ENCODE results near the gene CCNT2.
A peak's percentile ranks its signal among the peaks of the same experiment; 100 is the strongest.

The CCNT2 gene

DNA sequence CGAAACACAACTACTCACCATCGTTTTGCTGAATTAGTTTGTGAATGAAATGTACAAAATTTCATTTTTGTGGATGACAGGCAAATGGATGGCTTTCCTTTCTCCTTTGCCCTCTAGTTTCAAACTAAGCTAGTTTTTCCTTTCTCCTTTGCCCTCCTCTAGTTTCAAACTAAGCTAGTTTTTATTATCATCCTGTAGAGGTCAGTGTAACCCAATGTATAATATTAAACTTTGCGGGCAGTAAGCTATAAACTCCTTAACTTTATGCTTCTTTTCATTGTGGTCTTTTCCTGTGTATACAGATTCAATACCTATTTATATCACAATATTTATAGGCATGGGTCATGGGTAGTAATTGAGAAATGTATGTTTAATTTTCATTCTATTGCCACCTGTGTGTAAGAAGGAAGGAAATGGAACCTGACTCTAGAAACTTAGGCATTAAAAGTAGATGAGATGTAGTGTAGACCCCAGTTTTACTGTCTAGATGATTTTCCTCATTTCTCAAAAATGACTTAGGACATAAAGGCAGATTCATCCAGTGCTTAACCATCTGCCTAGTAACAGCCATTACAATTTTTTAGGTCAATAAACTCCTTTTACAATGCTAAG, 70.5 kb downstream of the CCNT2 start:
- peak; percentile 58 to 60 for DNase-seq (ENCODE audit: low read depth in 2 of 2)
- TF ChIP-seq, protein P1, sequence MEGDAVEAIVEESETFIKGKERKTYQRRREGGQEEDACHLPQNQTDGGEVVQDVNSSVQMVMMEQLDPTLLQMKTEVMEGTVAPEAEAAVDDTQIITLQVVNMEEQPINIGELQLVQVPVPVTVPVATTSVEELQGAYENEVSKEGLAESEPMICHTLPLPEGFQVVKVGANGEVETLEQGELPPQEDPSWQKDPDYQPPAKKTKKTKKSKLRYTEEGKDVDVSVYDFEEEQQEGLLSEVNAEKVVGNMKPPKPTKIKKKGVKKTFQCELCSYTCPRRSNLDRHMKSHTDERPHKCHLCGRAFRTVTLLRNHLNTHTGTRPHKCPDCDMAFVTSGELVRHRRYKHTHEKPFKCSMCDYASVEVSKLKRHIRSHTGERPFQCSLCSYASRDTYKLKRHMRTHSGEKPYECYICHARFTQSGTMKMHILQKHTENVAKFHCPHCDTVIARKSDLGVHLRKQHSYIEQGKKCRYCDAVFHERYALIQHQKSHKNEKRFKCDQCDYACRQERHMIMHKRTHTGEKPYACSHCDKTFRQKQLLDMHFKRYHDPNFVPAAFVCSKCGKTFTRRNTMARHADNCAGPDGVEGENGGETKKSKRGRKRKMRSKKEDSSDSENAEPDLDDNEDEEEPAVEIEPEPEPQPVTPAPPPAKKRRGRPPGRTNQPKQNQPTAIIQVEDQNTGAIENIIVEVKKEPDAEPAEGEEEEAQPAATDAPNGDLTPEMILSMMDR (IDR thresholded peaks at IDR 0.05; ENCODE audit: low read depth, low read length), result peak; percentile 30
- no peak overlapping the region for H3K4me3 ChIP-seq (replicated peaks in 1 of 2; ENCODE audit: low read depth in 2 of 2, low read length in 2 of 2)

DNA sequence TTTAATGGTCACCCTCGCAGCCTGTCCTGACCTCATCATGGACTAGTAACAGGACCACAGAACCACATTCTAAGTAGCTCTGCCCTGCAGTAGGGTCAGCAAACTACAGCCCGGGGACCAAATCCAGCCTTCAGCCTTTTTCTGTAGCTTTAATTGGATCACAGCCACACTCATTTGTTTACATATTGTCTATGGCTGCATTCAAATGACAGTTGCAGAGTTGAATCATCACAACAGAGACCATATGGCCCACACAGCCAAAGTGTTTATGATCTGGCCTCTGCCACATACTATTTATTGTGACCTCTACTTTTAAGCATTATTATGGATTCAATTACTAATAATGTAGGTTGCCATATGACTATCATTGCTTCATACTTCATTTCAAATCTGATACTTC, 80.9 kb downstream of the CCNT2 start:
- peak in 1 of 2 donors; percentile 5 for DNase-seq (ENCODE audit: low read depth in 2 of 2)
- TF ChIP-seq, protein P1 (IDR thresholded peaks at IDR 0.05; ENCODE audit: low read depth, low read length), result no peak
- H3K4me3 ChIP-seq (replicated peaks in 1 of 2; ENCODE audit: low read depth in 2 of 2, low read length in 2 of 2), result no peak overlapping the region

DNA sequence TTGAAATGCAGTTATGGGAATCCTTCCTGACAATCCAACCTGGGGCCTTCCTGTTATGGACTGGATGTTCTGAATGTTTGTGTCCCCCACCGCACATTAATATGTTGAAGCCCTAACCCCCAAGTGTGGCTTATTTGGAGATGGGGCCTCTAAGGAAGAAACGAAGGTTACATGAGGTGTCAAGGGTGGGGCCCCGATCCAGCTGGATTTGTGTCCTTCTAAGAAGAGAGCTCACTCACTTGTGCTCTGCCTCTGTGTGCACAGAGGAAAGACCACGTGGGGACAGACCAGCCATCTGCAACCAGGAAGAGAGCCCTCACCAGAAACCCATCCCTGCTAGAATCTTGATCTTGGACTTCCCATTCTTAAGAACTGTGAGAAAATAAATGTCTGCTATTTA, 84.2 kb downstream of the CCNT2 start:
- DNase-seq (ENCODE audit: low read depth in 2 of 2), result no peak
- TF ChIP-seq, protein P1 (IDR thresholded peaks at IDR 0.05; ENCODE audit: low read depth, low read length), result no peak
- no peak overlapping the region for H3K4me3 ChIP-seq (replicated peaks in 1 of 2; ENCODE audit: low read depth in 2 of 2, low read length in 2 of 2)

DNA sequence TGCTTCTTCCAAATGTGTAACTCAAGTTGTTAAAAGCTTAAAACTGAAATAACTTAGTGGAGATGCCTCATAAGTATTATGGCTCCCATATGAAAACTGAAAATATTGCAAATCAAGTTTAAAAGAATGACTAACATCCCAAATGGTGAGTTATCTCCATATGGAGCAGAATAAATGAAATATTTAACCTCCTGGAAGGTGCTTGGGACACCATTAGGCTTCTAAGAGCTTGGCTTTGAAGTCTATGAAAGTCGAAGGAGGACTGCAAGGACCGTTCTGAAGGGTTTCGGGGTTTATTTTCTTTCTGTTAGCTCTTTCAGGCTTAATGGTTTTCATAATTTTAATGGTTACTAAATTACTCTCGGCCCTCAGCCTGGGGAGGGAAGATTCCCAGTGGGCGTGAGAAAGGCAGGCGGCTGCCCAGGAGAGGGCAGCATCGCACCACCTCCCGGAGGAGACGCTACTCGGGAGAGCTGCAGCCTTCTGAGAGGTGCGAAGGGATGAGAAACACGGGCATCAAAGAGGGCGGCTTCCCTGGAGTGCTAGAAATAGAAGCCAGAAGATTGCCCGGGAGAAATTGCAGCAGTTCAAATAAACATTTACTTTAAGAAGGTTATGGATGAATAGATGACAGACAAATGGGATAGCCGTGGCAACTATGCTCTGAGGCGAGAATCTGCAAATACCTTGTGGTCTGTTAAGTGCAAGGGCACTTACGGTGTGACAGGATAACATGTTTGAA, 85.6 kb downstream of the CCNT2 start:
- TF ChIP-seq, protein P1 (IDR thresholded peaks at IDR 0.05; ENCODE audit: low read depth, low read length), result peak; percentile 97
- H3K4me3 ChIP-seq (replicated peaks in 1 of 2; ENCODE audit: low read depth in 2 of 2, low read length in 2 of 2), result no peak overlapping the region
- DNase-seq (ENCODE audit: low read depth in 2 of 2), result peak; percentile 75 to 76

DNA sequence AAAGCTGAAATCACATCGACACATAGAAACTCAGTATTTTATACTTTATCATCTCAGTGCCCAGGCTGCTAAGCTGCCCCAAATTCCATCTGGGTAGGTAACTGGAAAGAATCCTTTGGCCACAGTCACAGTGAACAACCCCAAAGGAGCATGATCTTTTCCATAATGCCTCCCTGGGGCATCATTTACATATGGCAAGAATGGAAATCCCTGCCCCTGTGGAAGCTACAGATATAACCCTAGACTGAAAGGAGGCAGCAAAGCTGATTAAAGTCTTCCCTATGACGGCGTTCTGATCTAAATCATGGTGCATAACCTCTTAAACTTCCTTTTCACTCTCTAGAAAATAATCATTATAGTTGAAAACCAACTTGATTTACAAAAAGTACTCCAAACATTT, 87.1 kb downstream of the CCNT2 start:
- TF ChIP-seq, protein P1 (IDR thresholded peaks at IDR 0.05; ENCODE audit: low read depth, low read length), result no peak
- no peak for DNase-seq (ENCODE audit: low read depth in 2 of 2)
- no peak overlapping the region for H3K4me3 ChIP-seq (replicated peaks in 1 of 2; ENCODE audit: low read depth in 2 of 2, low read length in 2 of 2)
